CD14-positive monocyte (primary cell): ENCODE data around the gene LRPAP1. TPM values are rescaled to one million over a fixed set of nuclear protein-coding genes. Genes with fewer than 3 reads are reported as not detected.

ENCODE experiments used
- DNase-seq, 3 donors: peaks; one replicate each; pipeline ENCODE4 v3.0.0-alpha.2; 2011 to 2022
- H2AFZ ChIP-seq: 2 replicates; pipeline ENCODE4 v1.6.0; 2012; ENCODE audit warnings: mild to moderate bottlenecking, low read depth, low read length, inconsistent platforms; ENCODE audit not compliant: insufficient read depth, poor library complexity, severe bottlenecking
- H3K27ac ChIP-seq, 2 donors: 1 replicate in 1 of 2; 2 replicates in 1 of 2; pipeline ENCODE4 v1.5.1; 2012 to 2013; ENCODE audit warnings: low read length in 2 of 2, control low read depth in 1 of 2, inconsistent platforms in 1 of 2, low read depth in 1 of 2, mild to moderate bottlenecking in 1 of 2
- H3K27me3 ChIP-seq, 2 donors: one replicate each; pipeline versions ENCODE4 v1.6.0 to v1.6.1; 2011 to 2013; ENCODE audit warnings: low read length in 2 of 2; ENCODE audit not compliant: control insufficient read depth in 2 of 2, insufficient read depth in 2 of 2
- H3K36me3 ChIP-seq, 2 donors: replicated peaks in 1 of 2; 1 replicate in 1 of 2; 2 replicates in 1 of 2; pipeline versions ENCODE4 v1.5.1 to v1.6.1; 2012 to 2013; ENCODE audit warnings: low read length in 2 of 2, control low read depth in 1 of 2, inconsistent platforms in 1 of 2, mild to moderate bottlenecking in 1 of 2; ENCODE audit not compliant: insufficient read depth in 2 of 2, control insufficient read depth in 1 of 2
- H3K4me1 ChIP-seq, 2 donors: 1 replicate in 1 of 2; 2 replicates in 1 of 2; pipeline versions ENCODE4 v1.5.1 to v1.6.1; 2012 to 2013; ENCODE audit warnings: low read length in 2 of 2, control low read depth in 1 of 2, inconsistent platforms in 1 of 2, mild to moderate bottlenecking in 1 of 2, moderate library complexity in 1 of 2; ENCODE audit not compliant: insufficient read depth in 2 of 2, control insufficient read depth in 1 of 2
- H3K4me2 ChIP-seq: replicated peaks from 2 replicates; pipeline ENCODE3; 2012; ENCODE audit warnings: low read length, moderate library complexity, mild to moderate bottlenecking; ENCODE audit not compliant: poor library complexity, severe bottlenecking; ENCODE audit errors: extremely low read depth
- H3K4me3 ChIP-seq, 3 experiments: fragments of 200-600 bp in 1 of 3; sonication (generic) in 1 of 3; replicated peaks in 1 of 3; 1 replicate in 2 of 3; 2 replicates in 1 of 3; pipeline ENCODE4 v1.5.1; 2011 to 2013; ENCODE audit warnings: low read length in 3 of 3, mild to moderate bottlenecking in 3 of 3, control low read depth in 2 of 3, low read depth in 2 of 3, inconsistent platforms in 1 of 3, moderate library complexity in 1 of 3
- H3K79me2 ChIP-seq: 2 replicates; pipeline ENCODE4 v1.6.0; 2012; ENCODE audit warnings: mild to moderate bottlenecking, control low read depth, inconsistent platforms, low read length, moderate library complexity; ENCODE audit not compliant: insufficient read depth
- H3K9ac ChIP-seq: 2 replicates; pipeline ENCODE4 v1.6.0; 2017; ENCODE audit warnings: low read length, mild to moderate bottlenecking; ENCODE audit not compliant: insufficient read depth, poor library complexity, severe bottlenecking
- H3K9me3 ChIP-seq, 2 donors: replicated peaks in 1 of 2; 1 replicate in 1 of 2; 2 replicates in 1 of 2; pipeline versions ENCODE4 v1.5.1 to v1.6.1; 2012 to 2013; ENCODE audit warnings: low read length in 2 of 2, control low read depth in 1 of 2; ENCODE audit not compliant: control insufficient read depth in 1 of 2, insufficient read depth in 1 of 2
- H4K20me1 ChIP-seq: 2 replicates; pipeline ENCODE4 v1.6.0; 2012; ENCODE audit warnings: mild to moderate bottlenecking, low read length, control low read depth, moderate library complexity; ENCODE audit not compliant: insufficient read depth
- H3K27ac Mint-ChIP-seq, 7 donors: one replicate each; pipeline ENCODE4 v1.8.0; 2020; ENCODE audit warnings: mild to moderate bottlenecking in 7 of 7, mixed read lengths in 7 of 7, moderate library complexity in 6 of 7, inconsistent platforms in 2 of 7
- H3K27me3 Mint-ChIP-seq, 3 donors: one replicate each; pipeline ENCODE4 v1.8.0; 2021 to 2022; ENCODE audit warnings: low read depth in 3 of 3, mild to moderate bottlenecking in 3 of 3, mixed read lengths in 3 of 3, moderate library complexity in 3 of 3, inconsistent platforms in 1 of 3
- H3K36me3 Mint-ChIP-seq, 2 donors: one replicate each; pipeline ENCODE4 v1.8.0; 2020; ENCODE audit warnings: mixed read lengths in 2 of 2, inconsistent platforms in 1 of 2, mild to moderate bottlenecking in 1 of 2
- H3K4me1 Mint-ChIP-seq: one replicate; pipeline ENCODE4 v1.8.0; 2020; ENCODE audit warnings: mild to moderate bottlenecking, mixed read lengths
- H3K4me3 Mint-ChIP-seq, 2 donors: one replicate each; pipeline ENCODE4 v1.8.0; 2020; ENCODE audit warnings: mild to moderate bottlenecking in 2 of 2, mixed read lengths in 2 of 2, moderate library complexity in 1 of 2
- H3K9me3 Mint-ChIP-seq, 7 donors: one replicate each; pipeline ENCODE4 v1.8.0; 2020 to 2022; ENCODE audit warnings: mixed read lengths in 7 of 7, mild to moderate bottlenecking in 6 of 7, moderate library complexity in 6 of 7, inconsistent platforms in 2 of 7
- WGBS: methylation state at CpG from one replicate; pipeline ENCODE4 v1.1.5; 2013; ENCODE audit warnings: missing lambda C conversion rate; ENCODE audit not compliant: insufficient coverage; 5-methylcytosine and 5-hydroxymethylcytosine counted together
- intact Hi-C, 2 donors: fragments of 100-400 bp; cut with micrococcal nuclease; formaldehyde crosslinking; loops; one replicate each; pipeline versions ENCODE4 v1.15.0 to v1.15.1; 2023
- polyA plus RNA-seq, 3 donors: library from polyadenylated mRNA; depleted of rRNA in 1 of 3; unstranded in 2 of 3; stranded (reverse) in 1 of 3; fragments of 300-500 nt in 2 of 3; fragments of >200 nt in 1 of 3; fragmentation: Illumina TruSeq in 2 of 3; gene quantifications; 1 replicate in 2 of 3; 2 replicates in 1 of 3; pipeline ENCODE4 v1.2.3, GENCODE V29; 2012 to 2021
- TF ChIP-seq, protein P1 (sequence below): fragments of 200-600 bp; IDR thresholded peaks from one replicate; pipeline ENCODE4 v1.8.0; 2022; ENCODE audit warnings: antibody characterized with exemption, mild to moderate bottlenecking

The LRPAP1 gene
- polyA plus RNA-seq, 3 donors = 169 to 204 (median 180) TPM

DNA sequence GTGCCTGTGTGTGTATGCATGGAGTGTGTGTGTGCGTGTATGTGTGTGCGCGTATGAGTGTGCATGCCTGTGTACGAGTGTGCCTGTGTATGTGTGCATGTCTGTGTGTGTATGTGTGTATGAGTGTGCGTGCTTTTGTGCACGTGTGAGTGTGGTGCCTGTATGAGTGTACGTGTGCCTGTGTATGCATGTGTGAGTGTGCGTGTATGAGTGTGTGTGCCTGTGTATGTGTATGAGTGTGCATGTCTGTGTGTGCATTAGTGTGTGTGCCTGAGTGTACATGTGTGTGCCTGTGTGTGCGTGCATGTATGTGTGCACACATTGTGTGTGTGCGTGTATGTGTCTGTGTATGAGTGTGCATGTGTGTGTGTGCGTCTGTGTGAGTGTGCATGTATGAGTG, 63.4 kb downstream of the LRPAP1 start:
- Mint-ChIP-seq H3K4me1 (no peaks in the 10 kb centered on the region), H3K27ac (no peak overlapping the region), H3K9me3 (peaks cover 0 to 2% (median 0%) of the 10 kb centered on the region in 7 donors), H3K36me3 (no peaks in the 10 kb centered on the region), H3K4me3 (no peak overlapping the region), H3K27me3 (peaks cover 4 to 19% (median 16%) of the 10 kb centered on the region in 3 donors)
- no peak overlapping the region for H3K4me2 ChIP-seq
- peaks cover 6 to 10% of the 10 kb centered on the region in 2 donors for H3K9me3 ChIP-seq
- no peaks in the 10 kb centered on the region for H4K20me1 ChIP-seq
- TF ChIP-seq, protein P1, sequence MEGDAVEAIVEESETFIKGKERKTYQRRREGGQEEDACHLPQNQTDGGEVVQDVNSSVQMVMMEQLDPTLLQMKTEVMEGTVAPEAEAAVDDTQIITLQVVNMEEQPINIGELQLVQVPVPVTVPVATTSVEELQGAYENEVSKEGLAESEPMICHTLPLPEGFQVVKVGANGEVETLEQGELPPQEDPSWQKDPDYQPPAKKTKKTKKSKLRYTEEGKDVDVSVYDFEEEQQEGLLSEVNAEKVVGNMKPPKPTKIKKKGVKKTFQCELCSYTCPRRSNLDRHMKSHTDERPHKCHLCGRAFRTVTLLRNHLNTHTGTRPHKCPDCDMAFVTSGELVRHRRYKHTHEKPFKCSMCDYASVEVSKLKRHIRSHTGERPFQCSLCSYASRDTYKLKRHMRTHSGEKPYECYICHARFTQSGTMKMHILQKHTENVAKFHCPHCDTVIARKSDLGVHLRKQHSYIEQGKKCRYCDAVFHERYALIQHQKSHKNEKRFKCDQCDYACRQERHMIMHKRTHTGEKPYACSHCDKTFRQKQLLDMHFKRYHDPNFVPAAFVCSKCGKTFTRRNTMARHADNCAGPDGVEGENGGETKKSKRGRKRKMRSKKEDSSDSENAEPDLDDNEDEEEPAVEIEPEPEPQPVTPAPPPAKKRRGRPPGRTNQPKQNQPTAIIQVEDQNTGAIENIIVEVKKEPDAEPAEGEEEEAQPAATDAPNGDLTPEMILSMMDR = no peak
- H3K27ac ChIP-seq = no peak overlapping the region
- no peaks in the 10 kb centered on the region for H3K36me3 ChIP-seq
- no peak for DNase-seq
- no peaks in the 10 kb centered on the region for H3K79me2 ChIP-seq
- no peaks in the 10 kb centered on the region for H3K4me1 ChIP-seq
- H3K27me3 ChIP-seq = peaks cover 0 to 10% of the 10 kb centered on the region in 2 donors
- H3K9ac ChIP-seq = no peak overlapping the region
- intact Hi-C loops = no loop called here
- H3K4me3 ChIP-seq = no peak overlapping the region
- H2AFZ ChIP-seq = no peak overlapping the region
- WGBS = 98% methylated on average over 11 of the region's 11 CpGs

DNA sequence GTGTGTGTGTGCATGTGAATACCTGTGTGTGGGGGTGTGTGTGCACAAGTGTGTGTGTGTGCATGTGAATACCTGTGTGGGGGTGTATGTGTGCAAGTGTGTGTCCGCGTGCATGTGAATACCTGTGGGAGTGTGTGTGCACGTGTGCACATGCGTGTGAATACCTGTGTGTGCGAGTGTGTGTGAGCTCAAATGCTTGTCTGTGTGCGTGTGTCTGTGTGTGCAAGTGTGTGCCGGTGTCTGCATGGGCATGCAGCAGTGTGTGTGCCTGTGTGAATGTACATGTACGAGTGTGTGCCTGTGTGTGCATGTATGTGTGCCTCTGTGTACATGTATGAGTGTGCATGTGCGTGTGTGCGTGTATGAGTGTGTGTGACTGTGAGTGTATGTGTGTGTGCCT, 64.1 kb downstream of the LRPAP1 start:
- no peaks in the 10 kb centered on the region for H3K36me3 ChIP-seq
- peaks cover 4 to 24% (median 16%) of the 10 kb centered on the region in 3 donors for H3K27me3 Mint-ChIP-seq
- H3K9me3 ChIP-seq = peaks cover 6 to 10% of the 10 kb centered on the region in 2 donors
- H3K36me3 Mint-ChIP-seq = no peaks in the 10 kb centered on the region
- H3K27ac ChIP-seq = no peak overlapping the region
- no peak overlapping the region for H3K4me3 Mint-ChIP-seq
- H4K20me1 ChIP-seq = no peaks in the 10 kb centered on the region
- H3K9me3 Mint-ChIP-seq = peaks cover 0 to 2% (median 0%) of the 10 kb centered on the region in 7 donors
- intact Hi-C loops = no loop called here
- DNase-seq = no peak
- TF ChIP-seq, protein P1 = no peak
- H3K4me1 Mint-ChIP-seq = no peaks in the 10 kb centered on the region
- H3K4me3 ChIP-seq = no peak overlapping the region
- no peak overlapping the region for H3K27ac Mint-ChIP-seq
- H3K4me2 ChIP-seq = no peak overlapping the region
- H3K27me3 ChIP-seq = peaks cover 4 to 14% of the 10 kb centered on the region in 2 donors
- 98% methylated on average over 10 of the region's 10 CpGs for WGBS
- peaks cover 0 to 4% of the 10 kb centered on the region in 2 donors for H3K4me1 ChIP-seq
- no peak overlapping the region for H2AFZ ChIP-seq
- H3K9ac ChIP-seq = no peak overlapping the region
- no peaks in the 10 kb centered on the region for H3K79me2 ChIP-seq
